ENCODE results near the gene UNC13D. TPM values are rescaled to one million over a fixed set of nuclear protein-coding genes. Genes with fewer than 3 reads are reported as not detected.

UNC13D gene
- total and polyA plus RNA-seq, 5 experiments from 2014 or later = 50.3 to 153 (median 78.0) TPM

GRCh38 chr17:75803883-75804282 is 40.3 kb downstream of the UNC13D start:
- H3K27me3 Mint-ChIP-seq = no peaks in the 10 kb centered on the region
- peak overlapping the region in 1 of 10 donors; percentile 22 for H3K27ac Mint-ChIP-seq
- no peak for DNase-seq
- H3K9me3 Mint-ChIP-seq = no peaks in the 10 kb centered on the region
- POLR2A ChIA-PET = interaction anchor here (0.6 kb wide), 1 partner anchor 458 kb away, joined by 5 read pairs; no protein-coding TSS in a partner anchor
- no peak overlapping the region for H3K4me3 Mint-ChIP-seq
- H3K36me3 Mint-ChIP-seq = peaks cover 0 to 32% (median 0%) of the 10 kb centered on the region in 3 donors
- no peak for ATAC-seq
- peaks cover 3 to 15% (median 6%) of the 10 kb centered on the region in 4 donors for H3K4me1 Mint-ChIP-seq

GRCh38 chr17:75799402-75799801 is 44.8 kb downstream of the UNC13D start:
- POLR2A ChIA-PET = no interaction called here
- Mint-ChIP-seq H3K36me3 (peaks cover 0 to 62% (median 0%) of the 10 kb centered on the region in 3 donors), H3K4me3 (no peak overlapping the region), H3K27me3 (no peaks in the 10 kb centered on the region), H3K27ac (peak overlapping the region in 5 of 10 donors; percentile 11 to 65 (median 38)), H3K9me3 (no peaks in the 10 kb centered on the region), H3K4me1 (peaks cover 0 to 21% (median 5%) of the 10 kb centered on the region in 4 donors)
- DNase-seq = no peak
- ATAC-seq = no peak

GRCh38 chr17:75795820-75796607 is 48.2 kb downstream of the UNC13D start:
- H3K4me3 Mint-ChIP-seq = no peak overlapping the region
- ATAC-seq (no peak), DNase-seq (no peak)
- no peaks in the 10 kb centered on the region for H3K9me3 Mint-ChIP-seq
- no peaks in the 10 kb centered on the region for H3K27me3 Mint-ChIP-seq
- H3K27ac Mint-ChIP-seq = peak overlapping the region in 2 of 10 donors; percentile 20 to 60
- peaks cover 0 to 68% (median 7%) of the 10 kb centered on the region in 3 donors for H3K36me3 Mint-ChIP-seq
- POLR2A ChIA-PET = interaction anchor here (0.5 to 1.2 kb wide), 5 partner anchors 20 to 540 kb away, joined by 3 to 6 read pairs (median 3); partner anchors contain the start of gene WBP2
- peaks cover 0 to 32% (median 17%) of the 10 kb centered on the region in 4 donors for H3K4me1 Mint-ChIP-seq

- Mint-ChIP-seq H3K27me3 (no peaks in the 10 kb centered on the region), H3K27ac (peak overlapping the region in 4 of 10 donors; percentile 21 to 46 (median 34)), H3K4me3 (no peak overlapping the region), H3K9me3 (no peaks in the 10 kb centered on the region), H3K36me3 (peaks cover 0 to 52% (median 7%) of the 10 kb centered on the region in 3 donors), H3K4me1 (peaks cover 0 to 40% (median 22%) of the 10 kb centered on the region in 4 donors)
- DNase-seq = no peak
- POLR2A ChIA-PET = interaction anchor here (23.0 kb wide), 1 partner anchor 27 kb away, joined by 596 read pairs; the partner anchor contains the start of gene GALK1
- no peak for ATAC-seq
These were observed 50.7 kb downstream of the UNC13D start for GRCh38 chr17:75793460-75793859.

- ATAC-seq (no peak), DNase-seq (no peak)
- Mint-ChIP-seq H3K9me3 (no peaks in the 10 kb centered on the region), H3K36me3 (peaks cover 0 to 37% (median 7%) of the 10 kb centered on the region in 3 donors), H3K27ac (peak overlapping the region in 1 of 10 donors; percentile 12), H3K27me3 (no peaks in the 10 kb centered on the region), H3K4me1 (peaks cover 10 to 54% (median 30%) of the 10 kb centered on the region in 4 donors), H3K4me3 (no peak overlapping the region)
- POLR2A ChIA-PET = interaction anchor here (1.8 to 23.0 kb wide), 2 partner anchors 25 to 64 kb away, joined by 7 to 596 read pairs; partner anchors contain the start of genes GALK1 and WBP2
These were observed 53.0 kb downstream of the UNC13D start for GRCh38 chr17:75791254-75791653.

GRCh38 chr17:75785016-75785890 is 59.0 kb downstream of the UNC13D start:
- Mint-ChIP-seq H3K4me1 (peaks cover 17 to 66% (median 43%) of the 10 kb centered on the region in 4 donors), H3K27me3 (no peaks in the 10 kb centered on the region), H3K4me3 (peak overlapping the region; percentile 86 to 97 (median 92)), H3K36me3 (peaks cover 0 to 4% (median 0%) of the 10 kb centered on the region in 3 donors), H3K27ac (peak overlapping the region; percentile 94 to 100 (median 100)), H3K9me3 (no peaks in the 10 kb centered on the region)
- POLR2A ChIA-PET = interaction anchor here (0.6 to 23.0 kb wide), 35 partner anchors 9 to 743 kb away, joined by 3 to 596 read pairs (median 5); partner anchors contain the start of genes ACOX1, FBF1, GALK1 and TRIM47
- ATAC-seq (peak; percentile 4 to 72), DNase-seq (peak in 6 of 10 donors; percentile 86 to 96 (median 89))

GRCh38 chr17:75784473-75785015 is 59.7 kb downstream of the UNC13D start, which contains the start of gene UNK:
TSS of gene UNK (plus strand) at chr17:75784806. CDS start at chr17:75784881, 75 bp downstream.
- DNase-seq (peak; percentile 85 to 99 (median 95)), ATAC-seq (peak; percentile 71 to 76)
- peaks cover 1 to 7% (median 2%) of the 10 kb centered on the region in 3 donors for H3K36me3 Mint-ChIP-seq
- H3K4me1 Mint-ChIP-seq = peaks cover 21 to 72% (median 49%) of the 10 kb centered on the region in 4 donors
- POLR2A ChIA-PET = interaction anchor here (0.6 to 23.0 kb wide), 32 partner anchors 18 to 744 kb away, joined by 3 to 596 read pairs (median 5); partner anchors contain the start of genes ACOX1, FBF1, GALK1 and MRPL38
- H3K9me3 Mint-ChIP-seq = peaks cover 0 to 4% (median 0%) of the 10 kb centered on the region in 9 donors
- H3K27me3 Mint-ChIP-seq = peaks cover 0 to 4% (median 0%) of the 10 kb centered on the region in 5 donors
- peak within 1 kb of the TSS; percentile 94 to 100 (median 100) for H3K27ac Mint-ChIP-seq
- peak within 1 kb of the TSS; percentile 86 to 97 (median 92) for H3K4me3 Mint-ChIP-seq

GRCh38 chr17:75783803-75784472 is 60.3 kb downstream of the UNC13D start:
- peaks cover 0 to 4% (median 0%) of the 10 kb centered on the region in 9 donors for H3K9me3 Mint-ChIP-seq
- H3K36me3 Mint-ChIP-seq = peaks cover 2 to 8% (median 4%) of the 10 kb centered on the region in 3 donors
- peaks cover 21 to 66% (median 50%) of the 10 kb centered on the region in 4 donors for H3K4me1 Mint-ChIP-seq
- ATAC-seq = peak in 1 of 2 donors; percentile 8
- POLR2A ChIA-PET = interaction anchor here (0.6 to 23.0 kb wide), 28 partner anchors 18 to 669 kb away, joined by 3 to 596 read pairs (median 4); partner anchors contain the start of genes FBF1, GALK1, MIF4GD and MRPL38
- peak in 2 of 10 donors; percentile 29 to 36 for DNase-seq
- peak overlapping the region; percentile 94 to 100 (median 100) for H3K27ac Mint-ChIP-seq
- H3K4me3 Mint-ChIP-seq = peak overlapping the region; percentile 86 to 97 (median 92)
- H3K27me3 Mint-ChIP-seq = peaks cover 0 to 4% (median 0%) of the 10 kb centered on the region in 5 donors

- Mint-ChIP-seq H3K4me1 (peaks cover 24 to 64% (median 54%) of the 10 kb centered on the region in 4 donors), H3K4me3 (peak overlapping the region; percentile 83 to 97 (median 92)), H3K36me3 (peaks cover 9 to 13% (median 11%) of the 10 kb centered on the region in 3 donors), H3K9me3 (peaks cover 0 to 4% (median 0%) of the 10 kb centered on the region in 9 donors), H3K27ac (peak overlapping the region; percentile 72 to 100 (median 100)), H3K27me3 (peaks cover 0 to 4% (median 0%) of the 10 kb centered on the region in 5 donors)
- ATAC-seq = no peak
- POLR2A ChIA-PET = interaction anchor here (1.0 to 23.0 kb wide), 11 partner anchors 17 to 512 kb away, joined by 3 to 596 read pairs (median 10); partner anchors contain the start of genes GALK1, MIF4GD, MRPL38 and TRIM65
- DNase-seq = peak in 4 of 10 donors; percentile 29 to 60 (median 57)
These were observed 61.0 kb downstream of the UNC13D start for GRCh38 chr17:75783069-75783783.
